SK-N-SH (cell line): Measurements from ENCODE around the gene TBC1D1. TPM values are rescaled to one million over a fixed set of nuclear protein-coding genes. Genes with fewer than 3 reads are reported as not detected.

Experiments used
- CTCF ChIA-PET: fragments of 300-600, 350-600 bp; formaldehyde crosslinking; extraction: SDS; loops from one replicate; lab custom pipeline; 2021; lab: Yijun Ruan, JAX
- POLR2A ChIA-PET: fragments of 350-600 bp; sonication (Branson Sonifier 250); formaldehyde crosslinking; extraction: SDS; loops from one replicate; lab custom pipeline; 2020; ENCODE audit warnings: antibody characterized with exemption, inconsistent platforms; lab: Yijun Ruan, JAX
- DNase-seq: peaks from one replicate; pipeline ENCODE4 v3.0.0; 2012
- H2AFZ ChIP-seq: fragments of 200-600 bp; sonication (generic); 2 replicates; pipeline ENCODE4 v1.8.1; 2016; ENCODE audit warnings: antibody characterized with exemption, mild to moderate bottlenecking, low read depth
- H3F3A ChIP-seq: fragments of 200-600 bp; sonication (generic); replicated peaks from 2 replicates; pipeline ENCODE3; 2016; ENCODE audit warnings: antibody characterized with exemption, mild to moderate bottlenecking; ENCODE audit not compliant: insufficient read depth
- H3K27ac ChIP-seq, 2 experiments: fragments of 200-500 bp in 1 of 2; fragments of 200-600 bp in 1 of 2; sonication (Bioruptor generic) in 1 of 2; sonication (generic), shearing (Covaris generic) in 1 of 2; 2 replicates each; pipeline versions ENCODE4 v1.5.1 to v1.6.1; 2014 to 2016; ENCODE audit warnings: low read depth in 2 of 2, inconsistent platforms in 1 of 2, low read length in 1 of 2, mild to moderate bottlenecking in 1 of 2, mixed read lengths in 1 of 2
- H3K27me3 ChIP-seq: fragments of 200-600 bp; sonication (generic), shearing (Covaris generic); 2 replicates; pipeline ENCODE4 v1.6.1; 2016; ENCODE audit warnings: mixed run types; ENCODE audit not compliant: insufficient read depth
- H3K36me3 ChIP-seq, 2 experiments: fragments of 200-500 bp in 1 of 2; fragments of 200-600 bp in 1 of 2; sonication (Bioruptor generic) in 1 of 2; sonication (generic) in 1 of 2; replicated peaks in 1 of 2; 2 replicates each; pipeline versions ENCODE3 to v1.5.1; 2014 to 2016; ENCODE audit warnings: low read length in 1 of 2, mild to moderate bottlenecking in 1 of 2; ENCODE audit not compliant: insufficient read depth in 2 of 2, control insufficient read depth in 1 of 2
- H3K4me1 ChIP-seq, 2 experiments: fragments of 200-500 bp in 1 of 2; fragments of 200-600 bp in 1 of 2; sonication (Bioruptor generic) in 1 of 2; sonication (generic), shearing (Covaris generic) in 1 of 2; 2 replicates each; pipeline versions ENCODE4 v1.5.1 to v1.6.1; 2014 to 2016; ENCODE audit warnings: low read depth in 1 of 2, low read length in 1 of 2, mixed run types in 1 of 2; ENCODE audit not compliant: insufficient read depth in 2 of 2, control insufficient read depth in 1 of 2
- H3K4me2 ChIP-seq: fragments of 200-600 bp; sonication (generic), shearing (Covaris generic); 2 replicates; pipeline ENCODE4 v1.6.1; 2017; ENCODE audit warnings: mixed run types
- H3K4me3 ChIP-seq, 2 experiments: fragments of 200-500 bp in 1 of 2; fragments of 200-600 bp in 1 of 2; sonication (Bioruptor generic) in 1 of 2; sonication (generic), shearing (Covaris generic) in 1 of 2; 2 replicates each; pipeline versions ENCODE4 v1.5.1 to v1.8.1; 2014 to 2016; ENCODE audit warnings: low read depth in 2 of 2, inconsistent platforms in 1 of 2, low read length in 1 of 2, mild to moderate bottlenecking in 1 of 2, mixed read lengths in 1 of 2, moderate library complexity in 1 of 2
- H3K79me2 ChIP-seq: fragments of 200-600 bp; sonication (generic); 2 replicates; pipeline ENCODE4 v1.8.1; 2017; ENCODE audit warnings: mild to moderate bottlenecking; ENCODE audit not compliant: insufficient read depth
- H3K9ac ChIP-seq: fragments of 200-600 bp; sonication (generic); 2 replicates; pipeline ENCODE4 v1.6.1; 2017; ENCODE audit warnings: mixed run types
- H3K9me2 ChIP-seq: fragments of 200-600 bp; sonication (generic); 2 replicates; pipeline ENCODE4 v1.6.1; 2017; ENCODE audit warnings: mixed run types
- H3K9me3 ChIP-seq: fragments of 200-600 bp; sonication (generic); 2 replicates; pipeline ENCODE4 v1.6.1; 2017; ENCODE audit warnings: mixed run types, mild to moderate bottlenecking, moderate library complexity
- H4K20me1 ChIP-seq: fragments of 200-600 bp; sonication (generic); 2 replicates; pipeline ENCODE4 v1.6.1; 2017; ENCODE audit warnings: mild to moderate bottlenecking, mixed run types; ENCODE audit not compliant: insufficient read depth
- ELF1 ChIP-seq: IDR thresholded peaks from 2 replicates; pipeline ENCODE4 v1.4.0; 2012
- EP300 ChIP-seq, 2 experiments: IDR thresholded peaks; 2 replicates each; pipeline versions ENCODE4 v1.4.0 to v1.6.1; 2012; ENCODE audit warnings: borderline replicate concordance in 1 of 2, low read depth in 1 of 2, low read length in 1 of 2
- EZH2phosphoT487 ChIP-seq: fragments of 200-600 bp; sonication (generic); IDR thresholded peaks from 2 replicates; pipeline ENCODE4 v1.6.1; 2017; ENCODE audit warnings: low read depth, mixed run types, mild to moderate bottlenecking, antibody characterized with exemption, moderate library complexity, borderline replicate concordance
- FOSL2 ChIP-seq: IDR thresholded peaks from 2 replicates; pipeline ENCODE4 v1.4.0; 2012; ENCODE audit warnings: low read depth, mild to moderate bottlenecking, moderate library complexity, borderline replicate concordance
- FOXM1 ChIP-seq: IDR thresholded peaks from 2 replicates; pipeline ENCODE4 v1.4.0; 2012; ENCODE audit warnings: low read depth, mild to moderate bottlenecking
- IRF3 ChIP-seq: fragments of 150-350 bp; IDR thresholded peaks from 2 replicates; pipeline ENCODE4 v1.6.1; 2016; ENCODE audit warnings: mild to moderate bottlenecking, low read depth, low read length
- MEF2A ChIP-seq: IDR thresholded peaks from 2 replicates; pipeline ENCODE4 v1.4.0; 2012; ENCODE audit warnings: low read depth, borderline replicate concordance
- MXI1 ChIP-seq: IDR thresholded peaks from 2 replicates; pipeline ENCODE4 v1.6.1; 2012; ENCODE audit warnings: mild to moderate bottlenecking, low read depth, low read length, improper control_type of control experiment
- NRF1 ChIP-seq: IDR thresholded peaks from 2 replicates; pipeline ENCODE4 v1.6.1; 2012; ENCODE audit warnings: low read depth, mild to moderate bottlenecking, low read length
- POLR2AphosphoS5 ChIP-seq: IDR thresholded peaks from 2 replicates; pipeline ENCODE4 v1.6.1; 2012; ENCODE audit warnings: low read depth, low read length
- REST ChIP-seq: IDR thresholded peaks from 2 replicates; pipeline ENCODE4 v1.6.1; 2012; ENCODE audit warnings: mild to moderate bottlenecking, low read depth, low read length, moderate library complexity
- RFX5 ChIP-seq: IDR thresholded peaks from 2 replicates; pipeline ENCODE4 v1.6.1; 2012; ENCODE audit warnings: mild to moderate bottlenecking, improper control_type of control experiment, low read length
- TAF1 ChIP-seq: IDR thresholded peaks from 2 replicates; pipeline ENCODE4 v1.6.1; 2012; ENCODE audit warnings: low read depth, mild to moderate bottlenecking, low read length, moderate library complexity, borderline replicate concordance
- TEAD4 ChIP-seq: IDR thresholded peaks from 2 replicates; pipeline ENCODE4 v1.4.0; 2012; ENCODE audit warnings: mild to moderate bottlenecking, borderline replicate concordance; ENCODE audit not compliant: insufficient read depth
- YY1 ChIP-seq: IDR thresholded peaks from 2 replicates; pipeline ENCODE4 v1.4.0; 2012; ENCODE audit warnings: low read depth, mild to moderate bottlenecking
- ZBTB33 ChIP-seq: IDR thresholded peaks from 2 replicates; pipeline ENCODE4 v1.4.0; 2012; ENCODE audit warnings: low read depth, borderline replicate concordance
- WGBS: methylation state at CpG from one replicate; pipeline ENCODE4 v1.1.6; 2017; ENCODE audit warnings: low lambda C conversion rate; 5-methylcytosine and 5-hydroxymethylcytosine counted together
- polyA plus RNA-seq, 3 experiments: library from polyadenylated mRNA; depleted of rRNA; stranded (reverse); fragments of >200 nt; gene quantifications; 2 replicates each; pipeline ENCODE4 v1.2.3, GENCODE V29; 2012

TBC1D1 gene
- polyA plus RNA-seq, 1 of the 3 experiments (the other 2 are of a cell fraction): 29.8 TPM

- no peak for DNase-seq
- Histone ChIP-seq H2AFZ (no peak overlapping the region), H3K27ac (no peak overlapping the region), H3F3A (peaks cover 4% of the 10 kb centered on the region), H3K4me1 (no peaks in the 10 kb centered on the region), H3K36me3 (no peaks in the 10 kb centered on the region), H3K9me3 (no peaks in the 10 kb centered on the region), H3K9ac (no peak overlapping the region), H3K27me3 (no peaks in the 10 kb centered on the region), H3K9me2 (no peaks in the 10 kb centered on the region), H4K20me1 (no peaks in the 10 kb centered on the region), H3K4me3 (no peak overlapping the region), H3K4me2 (no peak overlapping the region), H3K79me2 (no peaks in the 10 kb centered on the region)
- ChIA-PET POLR2A (no interaction called here), CTCF (interaction anchor here (1.1 kb wide), 1 partner anchor 11 kb away, joined by 3 read pairs; no protein-coding TSS in a partner anchor)
- WGBS: 76% methylated on average over 4 of the region's 4 CpGs
- TF ChIP-seq TEAD4 (no peak), TAF1 (no peak), RFX5 (no peak), MEF2A (no peak), EP300 (IDR thresholded peaks at IDR 0.05; ENCODE audit: borderline replicate concordance in 1 of 2, low read depth in 1 of 2, low read length in 1 of 2) (no peak), FOSL2 (no peak), IRF3 (no peak), EZH2phosphoT487 (no peak), POLR2AphosphoS5 (no peak), ZBTB33 (no peak), NRF1 (no peak), YY1 (no peak), ELF1 (no peak), FOXM1 (no peak), MXI1 (no peak), REST (no peak)
Observed at GRCh38 chr4:37971202-37971601, 80.3 kb downstream of the TBC1D1 start.
